Glutamatergic neuron (in vitro differentiated cells): ENCODE data around the gene NUDC. TPM values are rescaled to one million over a fixed set of nuclear protein-coding genes. Genes with fewer than 3 reads are reported as not detected.

Experiments used
- DNase-seq: peaks from one replicate; pipeline ENCODE4 v3.0.0; 2022
- H3K27ac Mint-ChIP-seq: one replicate; pipeline ENCODE4 v1.8.0; 2020; ENCODE audit warnings: mild to moderate bottlenecking, mixed read lengths, inconsistent platforms; ENCODE audit not compliant: unreplicated experiment
- H3K27me3 Mint-ChIP-seq: one replicate; pipeline ENCODE4 v1.8.0; 2020; ENCODE audit warnings: mild to moderate bottlenecking, moderate library complexity, mixed read lengths, inconsistent platforms; ENCODE audit not compliant: unreplicated experiment
- H3K36me3 Mint-ChIP-seq: one replicate; pipeline ENCODE4 v1.8.0; 2020; ENCODE audit warnings: mild to moderate bottlenecking, mixed read lengths, inconsistent platforms; ENCODE audit not compliant: unreplicated experiment
- H3K4me1 Mint-ChIP-seq: one replicate; pipeline ENCODE4 v1.8.0; 2020; ENCODE audit warnings: mild to moderate bottlenecking, low read depth, mixed read lengths, inconsistent platforms; ENCODE audit not compliant: unreplicated experiment
- H3K4me3 Mint-ChIP-seq: one replicate; pipeline ENCODE4 v1.8.0; 2020; ENCODE audit warnings: mild to moderate bottlenecking, mixed read lengths, inconsistent platforms; ENCODE audit not compliant: unreplicated experiment
- H3K9me3 Mint-ChIP-seq: one replicate; pipeline ENCODE4 v1.8.0; 2020; ENCODE audit warnings: mild to moderate bottlenecking, moderate library complexity, mixed read lengths, inconsistent platforms; ENCODE audit not compliant: unreplicated experiment
- total RNA-seq: library from RNA; stranded (reverse); fragmentation: NEBNext Ultra II Directional; extraction: Animal tissue kit (Norgen Biotek cat#: 25700); gene quantifications from one replicate; pipeline ENCODE4 v1.2.1, GENCODE V29; 2021; ENCODE audit not compliant: unreplicated experiment
- TF ChIP-seq, protein P1 (sequence below): fragments of 200-600 bp; sonication (generic); IDR thresholded peaks from one replicate; pipeline ENCODE4 v1.5.0; 2021; ENCODE audit not compliant: partially characterized antibody, unreplicated experiment

Gene NUDC
- total RNA-seq, 1 donor from 2014 or later = 53.2 TPM

DNA sequence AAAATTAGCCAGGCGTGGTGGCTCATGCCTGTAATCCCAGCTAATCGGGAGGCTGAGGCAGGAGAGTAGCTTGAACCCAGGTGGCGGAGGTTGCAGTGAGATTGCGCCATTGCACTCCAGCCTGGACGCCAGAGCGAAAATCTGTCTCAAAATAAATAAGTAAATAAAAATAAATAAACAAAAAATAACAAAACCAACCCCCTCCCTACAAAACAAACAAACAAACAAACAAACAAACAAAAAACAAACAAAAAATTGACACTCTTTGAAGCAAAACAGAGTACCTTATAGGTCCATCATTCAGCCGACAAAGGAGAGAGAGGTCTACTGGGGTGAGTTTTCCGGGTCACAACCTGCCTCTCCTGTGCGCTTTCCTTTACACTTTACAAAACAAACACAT lies 44.1 kb downstream of the NUDC start:
- Mint-ChIP-seq H3K27me3 (peaks cover 12% of the 10 kb centered on the region), H3K9me3 (no peaks in the 10 kb centered on the region)

DNA sequence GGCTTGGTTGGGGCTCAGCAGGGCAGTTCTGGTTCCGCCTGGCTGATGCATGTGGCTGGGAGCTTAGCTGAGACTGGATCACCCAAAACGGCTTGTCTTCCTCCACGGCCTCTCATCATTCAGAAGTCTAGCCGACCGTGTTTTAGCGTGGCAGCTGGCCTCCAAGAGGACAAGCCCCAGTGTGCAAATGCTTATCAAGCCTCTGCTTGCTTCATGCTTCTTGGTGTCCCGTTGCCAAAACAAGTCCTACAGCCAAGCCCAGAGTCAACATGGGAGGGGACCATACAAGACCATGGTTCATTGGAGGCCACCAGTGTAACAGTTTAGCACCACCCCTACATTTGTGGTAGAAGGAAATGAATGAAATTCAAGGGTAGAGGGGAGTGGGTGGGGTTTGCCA lies 49.3 kb downstream of the NUDC start:
- TF ChIP-seq, protein P1, sequence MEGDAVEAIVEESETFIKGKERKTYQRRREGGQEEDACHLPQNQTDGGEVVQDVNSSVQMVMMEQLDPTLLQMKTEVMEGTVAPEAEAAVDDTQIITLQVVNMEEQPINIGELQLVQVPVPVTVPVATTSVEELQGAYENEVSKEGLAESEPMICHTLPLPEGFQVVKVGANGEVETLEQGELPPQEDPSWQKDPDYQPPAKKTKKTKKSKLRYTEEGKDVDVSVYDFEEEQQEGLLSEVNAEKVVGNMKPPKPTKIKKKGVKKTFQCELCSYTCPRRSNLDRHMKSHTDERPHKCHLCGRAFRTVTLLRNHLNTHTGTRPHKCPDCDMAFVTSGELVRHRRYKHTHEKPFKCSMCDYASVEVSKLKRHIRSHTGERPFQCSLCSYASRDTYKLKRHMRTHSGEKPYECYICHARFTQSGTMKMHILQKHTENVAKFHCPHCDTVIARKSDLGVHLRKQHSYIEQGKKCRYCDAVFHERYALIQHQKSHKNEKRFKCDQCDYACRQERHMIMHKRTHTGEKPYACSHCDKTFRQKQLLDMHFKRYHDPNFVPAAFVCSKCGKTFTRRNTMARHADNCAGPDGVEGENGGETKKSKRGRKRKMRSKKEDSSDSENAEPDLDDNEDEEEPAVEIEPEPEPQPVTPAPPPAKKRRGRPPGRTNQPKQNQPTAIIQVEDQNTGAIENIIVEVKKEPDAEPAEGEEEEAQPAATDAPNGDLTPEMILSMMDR = no peak
- Mint-ChIP-seq H3K27ac (no peak overlapping the region), H3K4me3 (no peak overlapping the region), H3K4me1 (peaks cover 4% of the 10 kb centered on the region), H3K36me3 (no peaks in the 10 kb centered on the region), H3K27me3 (peaks cover 12% of the 10 kb centered on the region), H3K9me3 (no peaks in the 10 kb centered on the region)
- DNase-seq = no peak

More for the DNA sequence above, 44.1 kb downstream of the NUDC start:
- TF ChIP-seq, protein P1 = no peak
- no peak for DNase-seq
- Mint-ChIP-seq H3K4me3 (no peak overlapping the region), H3K36me3 (no peaks in the 10 kb centered on the region), H3K27ac (no peak overlapping the region), H3K4me1 (peaks cover under 1% of the 10 kb centered on the region)

DNA sequence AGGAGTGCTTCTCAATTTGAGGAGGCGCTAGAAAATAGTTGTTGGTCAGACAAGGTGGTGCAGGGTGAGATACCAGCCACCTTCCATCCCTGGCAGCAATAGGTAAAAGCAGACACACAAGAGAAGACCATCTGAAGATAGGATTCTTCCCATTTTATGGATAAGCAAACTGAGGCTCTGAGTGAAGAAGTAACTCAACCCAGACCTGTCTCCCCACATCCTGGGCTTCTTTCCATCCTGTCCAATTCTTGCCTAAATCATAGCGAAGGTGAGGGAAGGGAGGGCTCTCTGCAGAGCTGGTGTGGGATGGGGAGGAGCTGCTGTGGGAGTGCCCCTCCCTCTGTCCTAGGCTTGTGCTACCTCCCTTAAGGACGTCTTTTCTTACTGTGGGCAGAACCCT lies 50.0 kb downstream of the NUDC start:
- H3K36me3 Mint-ChIP-seq = no peaks in the 10 kb centered on the region
- H3K9me3 Mint-ChIP-seq = no peaks in the 10 kb centered on the region
- H3K4me1 Mint-ChIP-seq = peaks cover 4% of the 10 kb centered on the region
- peaks cover 12% of the 10 kb centered on the region for H3K27me3 Mint-ChIP-seq
- no peak overlapping the region for H3K4me3 Mint-ChIP-seq
- DNase-seq = no peak
- H3K27ac Mint-ChIP-seq = no peak overlapping the region
- TF ChIP-seq, protein P1 = no peak

DNA sequence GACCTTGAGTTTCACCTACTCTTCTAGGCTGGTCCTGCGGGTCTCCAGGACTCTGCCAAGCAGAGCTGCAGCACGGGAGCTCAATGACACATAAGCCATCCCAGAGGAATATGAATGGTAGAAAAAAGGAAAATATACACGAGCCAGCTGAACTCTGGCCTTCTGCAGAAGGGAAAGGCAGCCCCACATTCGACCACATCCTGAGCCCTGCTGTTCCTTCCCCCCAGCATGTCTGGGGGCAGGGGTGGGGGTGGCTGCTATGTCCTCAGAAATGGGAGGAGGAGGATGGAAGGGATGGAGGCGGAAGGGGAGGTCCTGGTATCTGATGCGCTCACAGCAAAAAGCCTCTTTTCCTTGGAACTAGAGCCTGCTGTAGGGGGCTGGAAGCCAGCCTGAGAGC lies 50.8 kb downstream of the NUDC start:
- Mint-ChIP-seq H3K4me3 (no peak overlapping the region), H3K9me3 (no peaks in the 10 kb centered on the region), H3K36me3 (no peaks in the 10 kb centered on the region), H3K27me3 (peaks cover 12% of the 10 kb centered on the region), H3K4me1 (peaks cover 4% of the 10 kb centered on the region), H3K27ac (no peak overlapping the region)
- TF ChIP-seq, protein P1 = no peak
- DNase-seq = no peak

DNA sequence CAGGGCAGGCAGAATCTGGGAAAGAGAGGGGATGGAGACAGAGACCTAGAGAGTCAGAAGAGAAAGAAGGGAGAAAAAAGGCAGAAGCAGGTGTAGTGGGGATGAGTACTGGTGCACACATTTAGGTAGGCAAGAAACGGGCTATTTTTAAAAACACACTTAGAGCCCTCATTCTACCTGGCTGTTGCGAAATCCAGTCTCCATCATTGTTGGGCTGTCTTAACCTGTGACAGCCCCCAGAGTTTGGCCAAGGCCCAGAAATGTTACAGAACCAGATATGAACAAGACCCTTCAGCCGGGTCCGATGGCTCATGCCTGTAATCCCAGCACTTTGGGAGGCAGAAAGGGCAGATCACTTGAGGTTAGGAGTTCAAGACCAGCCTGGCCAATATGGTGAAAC lies 51.3 kb downstream of the NUDC start:
- no peak for DNase-seq
- Mint-ChIP-seq H3K4me3 (no peak overlapping the region), H3K27ac (no peak overlapping the region), H3K27me3 (peaks cover 12% of the 10 kb centered on the region), H3K4me1 (peaks cover 4% of the 10 kb centered on the region), H3K36me3 (no peaks in the 10 kb centered on the region), H3K9me3 (no peaks in the 10 kb centered on the region)
- TF ChIP-seq, protein P1 = no peak
